ENCODE results near the gene KCNH2.

GRCh38 chr7:150999001-150999400 lies 20.9 kb upstream of the KCNH2 start:
- TF ChIP-seq POLR2A (IDR thresholded peaks at IDR 0.05) (no peak), POLR2AphosphoS5 (IDR thresholded peaks at IDR 0.05) (no peak)
- TF ChIP-seq, protein P1, sequence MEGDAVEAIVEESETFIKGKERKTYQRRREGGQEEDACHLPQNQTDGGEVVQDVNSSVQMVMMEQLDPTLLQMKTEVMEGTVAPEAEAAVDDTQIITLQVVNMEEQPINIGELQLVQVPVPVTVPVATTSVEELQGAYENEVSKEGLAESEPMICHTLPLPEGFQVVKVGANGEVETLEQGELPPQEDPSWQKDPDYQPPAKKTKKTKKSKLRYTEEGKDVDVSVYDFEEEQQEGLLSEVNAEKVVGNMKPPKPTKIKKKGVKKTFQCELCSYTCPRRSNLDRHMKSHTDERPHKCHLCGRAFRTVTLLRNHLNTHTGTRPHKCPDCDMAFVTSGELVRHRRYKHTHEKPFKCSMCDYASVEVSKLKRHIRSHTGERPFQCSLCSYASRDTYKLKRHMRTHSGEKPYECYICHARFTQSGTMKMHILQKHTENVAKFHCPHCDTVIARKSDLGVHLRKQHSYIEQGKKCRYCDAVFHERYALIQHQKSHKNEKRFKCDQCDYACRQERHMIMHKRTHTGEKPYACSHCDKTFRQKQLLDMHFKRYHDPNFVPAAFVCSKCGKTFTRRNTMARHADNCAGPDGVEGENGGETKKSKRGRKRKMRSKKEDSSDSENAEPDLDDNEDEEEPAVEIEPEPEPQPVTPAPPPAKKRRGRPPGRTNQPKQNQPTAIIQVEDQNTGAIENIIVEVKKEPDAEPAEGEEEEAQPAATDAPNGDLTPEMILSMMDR (IDR thresholded peaks at IDR 0.05): no peak
